ENCODE results near the gene DEPP1. TPM values are rescaled to one million over a fixed set of nuclear protein-coding genes. Genes with fewer than 3 reads are reported as not detected.
A peak's percentile ranks its signal among the peaks of the same experiment; 100 is the strongest.

DEPP1 gene
- total and polyA plus RNA-seq, 2 donors (not counting 3 experiments of a cell fraction or from before 2014, with no cell fraction given), result 364 to 951 TPM

- no peaks in the 10 kb centered on the region for H3K9me1 ChIP-seq (replicated peaks; ENCODE audit: control insufficient read depth, extremely low read depth, insufficient read depth, low read length)
- DNase-seq (ENCODE audit: low read depth, low spot score) (peak; percentile 36), FAIRE-seq (no peak)
- H3K4me2 ChIP-seq (ENCODE audit: insufficient read depth, low read length), result no peak overlapping the region
- H3K9ac ChIP-seq (replicated peaks; ENCODE audit: extremely low read depth, insufficient read depth, low read length), result no peak overlapping the region
- no peaks in the 10 kb centered on the region for H4K20me1 ChIP-seq (replicated peaks; ENCODE audit: control insufficient read depth, extremely low read depth, insufficient read depth, low read length)
- peaks cover 8% of the 10 kb centered on the region for H3K4me1 ChIP-seq (ENCODE audit: control insufficient read depth, extremely low read depth, insufficient read depth, low read length)
- H3K27ac ChIP-seq (ENCODE audit: insufficient read depth, low read depth, low read length), result no peak overlapping the region
- intact Hi-C loops (cut with micrococcal nuclease), result loop anchor here (10.0 kb wide), 1 partner anchor 1297 kb away; no protein-coding TSS in a partner anchor
- no peaks in the 10 kb centered on the region for H3K79me2 ChIP-seq (ENCODE audit: control insufficient read depth, insufficient read depth, low read length)
- no peaks in the 10 kb centered on the region for H3K9me3 ChIP-seq (replicated peaks; ENCODE audit: control insufficient read depth, insufficient read depth, low read length)
- TF ChIP-seq MAX (IDR thresholded peaks at IDR 0.05; ENCODE audit: insufficient read depth, insufficient read length) (no peak), JUN (IDR thresholded peaks at IDR 0.05; ENCODE audit: borderline replicate concordance, insufficient read depth, insufficient read length, low read depth) (no peak)
- H3K27me3 ChIP-seq (ENCODE audit: control insufficient read depth in 2 of 2, insufficient read depth in 2 of 2, low read length in 2 of 2), result no peaks in the 10 kb centered on the region
- H3K4me3 ChIP-seq (replicated peaks in 1 of 3; ENCODE audit: insufficient read depth in 1 of 3, low read depth in 1 of 3, low read length in 3 of 3), result no peak overlapping the region
- dilution Hi-C loops (cut with MboI; ENCODE audit: extremely low pct_ligation_motif_present, low sequenced_read_pairs), result no loop called here
- ChIA-PET CTCF (interaction anchor here (2.2 to 2.3 kb wide), 2 partner anchors 8 to 39 kb away, joined by 9 to 18 read pairs; no protein-coding TSS in a partner anchor), POLR2A (no interaction called here)
- BruUV-seq (replicated peaks), result no TSS peak
- H2AFZ ChIP-seq (ENCODE audit: low read depth, low read length), result no peak overlapping the region
- peaks cover 0 to 4% of the 10 kb centered on the region in 2 experiments for H3K36me3 ChIP-seq (ENCODE audit: control insufficient read depth in 2 of 2, extremely low read depth in 1 of 2, insufficient read depth in 2 of 2, low read length in 2 of 2)
These were observed 6.5 kb downstream of the DEPP1 start for GRCh38 chr10:44971935-44972757.

- no peak overlapping the region for H3K4me3 ChIP-seq (replicated peaks in 1 of 3; ENCODE audit: insufficient read depth in 1 of 3, low read depth in 1 of 3, low read length in 3 of 3)
- H2AFZ ChIP-seq (ENCODE audit: low read depth, low read length), result no peak overlapping the region
- no peak overlapping the region for H3K4me2 ChIP-seq (ENCODE audit: insufficient read depth, low read length)
- CTCF ChIA-PET, result no interaction called here
- no peak for DNase-seq (ENCODE audit: low read depth, low spot score)
- dilution Hi-C loops (cut with MboI; ENCODE audit: extremely low pct_ligation_motif_present, low sequenced_read_pairs) (no loop called here), intact Hi-C loops (cut with micrococcal nuclease) (loop anchor here (10.0 kb wide), 1 partner anchor 1297 kb away; no protein-coding TSS in a partner anchor)
- H3K9me3 ChIP-seq (replicated peaks; ENCODE audit: control insufficient read depth, insufficient read depth, low read length), result no peaks in the 10 kb centered on the region
- H4K20me1 ChIP-seq (replicated peaks; ENCODE audit: control insufficient read depth, extremely low read depth, insufficient read depth, low read length), result no peaks in the 10 kb centered on the region
- H3K79me2 ChIP-seq (ENCODE audit: control insufficient read depth, insufficient read depth, low read length), result no peaks in the 10 kb centered on the region
- H3K9ac ChIP-seq (replicated peaks; ENCODE audit: extremely low read depth, insufficient read depth, low read length), result no peak overlapping the region
- no TSS peak for BruUV-seq (replicated peaks)
- POLR2A ChIA-PET, result no interaction called here
- TF ChIP-seq EZH2 (IDR thresholded peaks at IDR 0.05; ENCODE audit: borderline replicate concordance, low read depth, low read length, severe bottlenecking), result no peak
- no peak for TF ChIP-seq MYC (IDR thresholded peaks at IDR 0.05; ENCODE audit: low read depth, low read length)
- TF ChIP-seq CTCF (IDR thresholded peaks at IDR 0.05; ENCODE audit: extremely low read depth in 1 of 2, insufficient read depth in 1 of 2, low read depth in 1 of 2, low read length in 2 of 2), result no peak
- TF ChIP-seq POLR2A (IDR thresholded peaks at IDR 0.05; ENCODE audit: low read depth, low read length), result no peak
- no peak for TF ChIP-seq GATA2 (IDR thresholded peaks at IDR 0.05; ENCODE audit: insufficient read depth, insufficient read length, low read depth, low read length)
- TF ChIP-seq MAX (IDR thresholded peaks at IDR 0.05; ENCODE audit: insufficient read depth, insufficient read length), result no peak
- no peak for TF ChIP-seq POLR2AphosphoS5 (IDR thresholded peaks at IDR 0.05; ENCODE audit: insufficient read depth, low read depth, low read length)
- TF ChIP-seq JUN (IDR thresholded peaks at IDR 0.05; ENCODE audit: borderline replicate concordance, insufficient read depth, insufficient read length, low read depth), result no peak
- TF ChIP-seq FOS (IDR thresholded peaks at IDR 0.05; ENCODE audit: borderline replicate concordance, insufficient read depth, low read length), result no peak
- H3K27me3 ChIP-seq (ENCODE audit: control insufficient read depth in 2 of 2, insufficient read depth in 2 of 2, low read length in 2 of 2), result no peaks in the 10 kb centered on the region
- no peaks in the 10 kb centered on the region for H3K9me1 ChIP-seq (replicated peaks; ENCODE audit: control insufficient read depth, extremely low read depth, insufficient read depth, low read length)
- FAIRE-seq, result no peak
- no peak overlapping the region for H3K27ac ChIP-seq (ENCODE audit: insufficient read depth, low read depth, low read length)
- H3K4me1 ChIP-seq (ENCODE audit: control insufficient read depth, extremely low read depth, insufficient read depth, low read length), result peaks cover 6% of the 10 kb centered on the region
- H3K36me3 ChIP-seq (ENCODE audit: control insufficient read depth in 2 of 2, extremely low read depth in 1 of 2, insufficient read depth in 2 of 2, low read length in 2 of 2), result no peaks in the 10 kb centered on the region
These were observed 7.2 kb downstream of the DEPP1 start for GRCh38 chr10:44971434-44971833.
